Measurements from ENCODE around the gene MPHOSPH6.
"Not testable (repeated sequence)": the region's sequence is repeated elsewhere in the genome, so short reads cannot be mapped to it uniquely, and the experiment has no call there.

The MPHOSPH6 gene

GRCh38 chr16:82167670-82168069 is 2.4 kb downstream of the MPHOSPH6 start:
- no peak for DNase-seq

DNA sequence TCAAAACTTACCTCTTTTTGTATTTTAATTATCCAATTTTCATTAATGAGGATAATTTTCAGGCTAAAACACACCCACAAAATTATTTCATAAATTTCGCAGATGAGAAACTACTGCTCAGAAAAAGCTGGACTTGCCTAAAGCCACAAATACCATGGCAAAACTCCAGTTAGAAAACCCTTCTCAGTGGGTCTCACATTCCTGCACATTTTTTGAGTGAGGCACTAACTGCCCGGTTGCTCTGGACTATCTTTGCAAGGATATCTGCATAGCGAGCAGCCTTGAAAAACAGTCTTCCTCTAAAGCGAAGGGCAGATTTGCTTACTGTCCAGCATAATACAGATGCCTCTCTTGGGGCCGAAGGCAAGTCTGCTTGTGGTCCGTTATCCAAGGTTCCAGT is 9.8 kb downstream of the MPHOSPH6 start:
- no peak for DNase-seq

GRCh38 chr16:82157836-82158235 is 12.2 kb downstream of the MPHOSPH6 start:
- no peak for DNase-seq

GRCh38 chr16:82157534-82157812 is 12.6 kb downstream of the MPHOSPH6 start:
- DNase-seq: no peak

DNA sequence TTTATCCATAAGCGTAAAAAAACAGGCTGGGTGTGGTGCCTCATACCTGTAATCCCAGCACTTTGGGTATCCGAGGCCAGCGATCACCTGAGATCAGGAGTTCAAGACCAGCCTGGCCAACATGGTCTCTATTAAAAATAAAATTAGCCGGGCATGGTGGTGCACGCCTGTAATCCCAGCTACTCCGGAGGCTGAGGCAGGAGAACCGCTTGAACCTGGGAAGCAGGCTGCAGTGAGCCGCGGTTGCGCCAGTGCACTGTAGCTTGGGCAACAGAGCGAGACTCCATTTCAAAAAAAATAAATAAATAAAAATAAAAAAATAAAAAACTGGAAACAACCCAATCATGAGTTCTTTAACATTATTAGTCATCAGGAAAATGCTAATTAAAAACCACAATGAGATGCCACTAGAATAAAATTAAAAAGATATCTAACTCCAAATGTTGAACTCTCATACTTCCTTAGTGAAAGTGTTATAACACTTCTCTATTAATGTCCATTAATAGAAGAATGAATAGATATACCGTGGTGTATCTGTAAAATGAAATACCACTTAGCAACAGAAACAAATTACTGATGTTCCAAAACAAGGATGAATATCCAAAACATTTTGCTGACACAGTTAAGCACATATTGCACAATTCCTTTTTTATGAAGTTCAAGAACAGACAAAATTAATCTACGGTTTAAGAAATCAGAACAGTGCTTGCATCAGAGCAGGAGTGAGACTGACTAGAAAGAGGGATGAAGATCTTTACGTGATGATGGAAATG is 13.1 kb downstream of the MPHOSPH6 start:
- DNase-seq: no peak

GRCh38 chr16:82152641-82153112 is 17.3 kb downstream of the MPHOSPH6 start:
- DNase-seq: no peak

GRCh38 chr16:82152196-82152595 is 17.8 kb downstream of the MPHOSPH6 start:
- no peak for DNase-seq

DNA sequence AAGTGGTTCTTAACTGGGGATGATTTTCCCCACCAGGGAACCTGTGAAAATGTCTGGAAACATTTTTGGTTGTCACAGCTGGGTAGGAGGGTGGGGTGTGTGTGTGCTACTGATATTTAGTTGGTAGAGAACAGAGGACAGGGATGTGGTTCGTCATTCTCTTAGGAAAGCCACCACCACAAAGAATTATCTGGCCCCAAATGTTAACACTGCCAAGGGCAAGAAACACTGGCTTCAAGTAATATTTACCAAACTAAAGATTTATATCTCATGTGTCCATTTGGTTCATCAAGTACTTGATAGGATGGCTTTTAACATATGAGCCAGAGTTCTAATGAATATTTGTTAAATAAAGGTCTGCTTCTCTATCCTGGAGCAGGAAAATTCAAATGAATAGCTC is 19.5 kb downstream of the MPHOSPH6 start:
- no peak for DNase-seq

DNA sequence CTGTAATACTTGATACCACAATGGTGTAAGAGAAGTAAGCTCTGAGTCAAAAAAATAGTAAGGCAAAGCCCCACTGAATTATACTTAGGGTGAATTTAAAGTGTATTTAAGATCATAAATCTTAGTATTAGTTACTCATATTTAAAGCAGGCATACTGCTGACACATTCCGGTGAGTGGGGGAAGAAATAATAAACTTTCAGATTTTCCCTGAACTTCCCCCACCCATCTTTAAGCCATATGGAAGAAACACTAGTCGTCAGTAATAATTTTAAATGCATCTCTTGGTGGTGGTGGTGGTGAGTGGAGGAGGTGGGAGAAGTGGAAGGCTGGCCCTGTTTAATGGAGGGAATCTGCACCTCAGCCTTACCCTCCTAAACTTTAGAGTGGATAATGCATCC is 20.5 kb downstream of the MPHOSPH6 start:
- DNase-seq: no peak

DNA sequence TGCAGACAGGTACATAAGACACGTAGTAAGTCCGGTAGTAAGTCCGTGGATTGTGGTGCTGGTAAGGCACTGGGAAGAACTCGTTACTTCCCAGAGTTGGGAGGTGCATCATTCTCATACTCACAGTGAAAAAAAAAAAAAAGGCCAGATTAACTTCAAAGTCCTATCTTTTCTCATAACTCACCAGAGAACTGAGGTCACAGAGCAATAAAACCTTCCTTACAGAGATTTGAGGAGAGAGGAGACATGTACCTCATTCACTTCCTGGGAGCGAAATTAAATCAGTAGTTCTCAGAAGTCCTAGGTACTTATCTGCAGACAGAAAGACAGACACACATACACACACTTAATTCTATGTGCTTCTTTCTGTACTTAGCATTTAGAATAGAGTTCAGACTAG is 22.5 kb downstream of the MPHOSPH6 start:
- DNase-seq: no peak

DNA sequence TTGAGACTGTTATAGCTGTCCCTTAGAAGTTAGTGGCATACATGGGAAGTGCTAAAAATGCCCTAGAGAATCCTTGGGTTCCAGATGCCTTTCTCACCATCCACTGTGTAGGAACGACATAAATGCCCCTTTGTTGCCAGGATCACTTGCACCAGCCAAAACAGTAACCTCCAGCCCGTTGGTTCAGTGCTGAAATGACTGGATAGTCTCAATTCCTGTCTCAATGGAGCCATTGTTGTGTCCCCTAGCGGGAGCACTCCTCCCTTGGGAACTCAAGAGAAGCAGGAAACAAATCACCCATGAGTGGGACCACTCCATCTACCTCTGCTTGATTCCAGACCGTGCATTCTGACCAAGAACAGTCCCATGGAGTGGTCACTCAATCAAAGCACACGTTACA is 23.1 kb downstream of the MPHOSPH6 start:
- DNase-seq: no peak

DNA sequence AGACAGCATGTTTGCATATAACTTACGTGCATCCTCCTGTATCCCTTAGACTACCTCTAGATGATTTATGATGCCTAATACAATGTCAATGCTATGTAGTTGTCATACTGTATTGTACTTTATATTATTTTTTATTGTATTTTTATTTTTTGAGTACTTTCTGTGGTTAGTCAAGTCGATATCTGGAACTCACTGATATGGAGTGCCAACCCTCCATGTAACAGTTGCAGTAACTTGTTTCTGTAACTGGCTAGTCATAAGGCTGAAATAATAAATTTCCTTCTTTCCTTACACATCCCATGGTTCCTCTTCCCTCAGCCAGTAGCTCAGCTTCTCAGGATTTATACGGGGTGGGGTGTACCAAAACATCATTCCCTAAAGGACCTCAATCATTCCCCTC is 23.5 kb downstream of the MPHOSPH6 start:
- DNase-seq: no peak

DNA sequence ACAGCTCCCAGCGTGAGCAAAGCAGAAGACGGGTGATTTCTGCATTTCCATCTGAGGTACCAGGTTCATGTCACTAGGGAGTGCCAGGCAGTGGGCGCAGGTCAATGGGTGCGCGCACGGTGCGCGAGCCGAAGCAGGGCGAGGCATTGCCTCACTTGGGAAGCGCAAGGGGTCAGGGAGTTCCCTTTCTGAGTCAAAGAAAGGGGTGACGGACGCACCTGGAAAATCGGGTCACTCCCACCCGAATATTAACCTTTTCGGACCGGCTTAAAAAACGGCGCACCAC is 30.8 kb downstream of the MPHOSPH6 start:
- DNase-seq: not testable (repeated sequence)

DNA sequence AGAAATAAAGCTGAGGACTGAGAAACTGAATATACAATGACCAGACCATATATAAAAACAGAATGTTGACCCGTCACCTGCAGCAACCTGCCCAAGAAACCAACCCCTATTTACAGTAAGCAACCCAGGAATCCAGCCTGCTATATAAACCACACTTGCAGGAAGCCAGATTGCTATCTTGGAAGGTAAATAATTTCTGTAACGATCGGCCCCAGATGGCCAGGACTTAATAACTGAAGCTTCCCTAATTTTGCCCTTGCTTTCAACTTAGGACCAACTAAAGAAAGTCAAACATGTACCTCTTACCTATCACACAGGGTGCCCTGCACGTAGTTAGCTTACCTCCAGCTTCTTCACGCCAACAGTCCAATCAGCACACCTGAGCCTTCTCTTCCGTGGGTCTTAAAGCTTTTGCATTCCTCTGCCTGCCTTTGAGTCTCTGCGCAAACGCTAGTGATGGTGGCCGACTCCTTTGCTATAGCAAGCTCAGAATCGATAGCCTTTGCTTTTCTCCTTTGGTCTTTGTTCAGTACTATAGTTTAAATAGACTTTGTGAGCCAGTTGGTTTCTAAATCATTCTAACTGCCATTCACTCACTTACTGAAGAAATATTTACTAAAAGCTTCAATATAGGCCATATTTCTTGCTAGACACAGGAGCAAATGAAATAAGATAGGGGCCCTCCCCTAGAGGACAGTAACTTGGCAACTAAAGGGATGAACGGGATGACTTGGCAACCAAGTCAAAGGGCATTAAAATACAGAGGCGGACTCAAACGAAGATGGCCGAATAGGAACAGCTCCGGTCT is 31.3 kb downstream of the MPHOSPH6 start:
- no peak for DNase-seq

- DNase-seq: no peak
Observed at GRCh38 chr16:82137822-82138167, 32.2 kb downstream of the MPHOSPH6 start.

GRCh38 chr16:82136956-82137821 is 32.8 kb downstream of the MPHOSPH6 start:
- no peak for DNase-seq

GRCh38 chr16:82135844-82136243 is 34.2 kb downstream of the MPHOSPH6 start:
- DNase-seq: no peak

DNA sequence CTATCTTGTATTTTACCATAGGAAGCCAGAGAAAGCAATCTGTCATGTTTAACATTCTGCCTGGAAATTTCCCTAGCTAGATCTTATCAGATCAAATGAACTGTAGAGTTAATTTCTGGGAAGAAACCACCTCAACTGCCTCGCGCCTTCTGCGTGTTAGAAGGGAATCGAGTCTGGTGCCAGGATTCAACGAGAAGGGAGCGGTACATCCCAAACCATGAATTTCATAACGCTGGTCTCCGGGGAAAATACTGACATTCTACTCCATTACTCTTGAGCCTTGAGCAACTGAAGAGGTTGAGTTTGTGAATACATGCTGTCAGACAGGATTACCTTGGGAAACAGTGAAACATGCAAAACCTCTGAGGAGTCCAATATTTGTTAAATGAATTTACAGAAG is 35.2 kb downstream of the MPHOSPH6 start:
- no peak for DNase-seq

GRCh38 chr16:82133798-82134197 is 36.2 kb downstream of the MPHOSPH6 start:
- no peak for DNase-seq

GRCh38 chr16:82129881-82130280 is 40.1 kb downstream of the MPHOSPH6 start:
- DNase-seq: no peak

- no peak for DNase-seq
Observed at GRCh38 chr16:82124651-82125050, 45.4 kb downstream of the MPHOSPH6 start.

DNA sequence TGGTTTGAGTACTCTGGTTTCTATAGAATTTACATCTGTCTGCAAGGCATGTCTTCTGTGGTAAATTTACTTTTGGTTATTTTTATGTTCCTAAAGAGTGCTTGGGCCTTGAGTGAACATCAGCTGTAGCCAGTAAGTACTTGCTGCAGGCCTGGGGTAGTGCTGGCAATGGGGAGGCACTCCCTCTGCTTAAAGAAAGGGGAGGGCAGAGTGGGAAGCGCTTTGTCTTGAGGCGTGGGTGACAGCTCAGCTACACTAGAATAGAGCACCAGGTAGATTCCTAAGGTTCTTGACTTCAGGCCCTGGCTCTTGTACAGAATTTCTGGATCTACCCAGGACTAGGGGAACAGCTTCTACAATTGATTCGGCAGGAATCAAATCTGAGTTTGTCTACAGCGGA is 50.6 kb downstream of the MPHOSPH6 start:
- no peak for DNase-seq

DNA sequence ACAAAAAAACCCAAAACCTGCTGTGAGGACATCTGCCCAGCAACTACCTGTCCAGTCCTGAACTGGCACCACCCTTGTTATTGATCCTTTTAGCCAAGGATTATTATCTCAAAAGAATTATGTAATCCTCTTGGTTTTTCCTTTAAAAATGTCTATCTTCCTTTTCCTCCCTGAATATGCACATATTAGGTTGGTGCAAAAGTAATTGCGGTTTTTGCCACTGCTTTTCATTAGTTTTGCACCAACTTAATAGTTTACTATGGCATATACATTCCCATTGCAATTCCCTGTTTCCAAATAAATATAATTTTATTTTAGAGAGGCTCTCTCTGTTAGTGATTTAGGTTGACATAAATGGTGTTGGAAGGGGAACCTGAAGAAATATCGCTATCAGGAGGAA is 51.3 kb downstream of the MPHOSPH6 start:
- DNase-seq: no peak

GRCh38 chr16:82116535-82116934 is 53.5 kb downstream of the MPHOSPH6 start:
- DNase-seq: no peak

All from stimulated activated CD8-positive, alpha-beta memory T cell treated with anti-CD3 and anti-CD28 coated beads, Interleukin-4, amount 100 ng/mL, for 48 hours (primary cell).